Stomach (tissue), 9 donors: Measurements from ENCODE around the gene ADSS1. TPM values are rescaled to one million over a fixed set of nuclear protein-coding genes. Genes with fewer than 3 reads are reported as not detected.

Experiments used
- DNase-seq, 2 donors: peaks; one replicate each; pipeline versions ENCODE4 v3.0.0 to v3.0.0-alpha.2; 2013 to 2019
- H3K27ac ChIP-seq, 5 donors: fragments of 200-600 bp in 4 of 5; sonication (generic) in 4 of 5; one replicate each; pipeline ENCODE4 v1.5.1; 2013 to 2019; ENCODE audit warnings: mild to moderate bottlenecking in 1 of 5, moderate library complexity in 1 of 5
- H3K27me3 ChIP-seq, 3 donors: fragments of 200-600 bp; sonication (generic); one replicate each; pipeline ENCODE4 v1.5.1; 2017 to 2019; ENCODE audit warnings: mixed run types in 1 of 3
- H3K36me3 ChIP-seq, 4 donors: fragments of 200-600 bp; sonication (generic); 1 replicate in 3 of 4; 2 replicates in 1 of 4; pipeline ENCODE4 v1.5.1; 2016 to 2019
- H3K4me1 ChIP-seq, 4 donors: fragments of 200-600 bp; sonication (generic); one replicate each; pipeline ENCODE4 v1.5.1; 2016 to 2019
- H3K4me3 ChIP-seq, 4 donors: fragments of 200-600 bp; sonication (generic) in 3 of 4; one replicate each; pipeline ENCODE4 v1.5.1; 2016 to 2019; ENCODE audit warnings: mild to moderate bottlenecking in 1 of 4
- H3K9me3 ChIP-seq, 4 donors: fragments of 200-600 bp; sonication (generic); one replicate each; pipeline ENCODE4 v1.5.1; 2016 to 2019
- EP300 ChIP-seq: sonication (generic); formaldehyde crosslinking; IDR thresholded peaks from one replicate; pipeline ENCODE4 v1.6.1; 2017; ENCODE audit warnings: antibody characterized with exemption
- POLR2A ChIP-seq, 4 donors: fragments of 450-650 bp; IDR thresholded peaks; one replicate each; pipeline ENCODE4 v1.6.1; 2016; ENCODE audit warnings: antibody characterized with exemption in 4 of 4, control low read depth in 2 of 4, mild to moderate bottlenecking in 1 of 4, moderate library complexity in 1 of 4
- POLR2AphosphoS5 ChIP-seq, 3 donors: sonication (generic); formaldehyde crosslinking; IDR thresholded peaks; one replicate each; pipeline ENCODE4 v1.6.1; 2016; ENCODE audit warnings: antibody characterized with exemption in 3 of 3
- WGBS, 5 donors: extraction: QIAGEN DNeasy Blood & Tissue Kit in 3 of 5; methylation state at CpG; one replicate each; pipeline versions ENCODE4 v1.1.5 to v1.1.7; 2013 to 2018; 5-methylcytosine and 5-hydroxymethylcytosine counted together
- intact Hi-C: fragments of 100-400 bp; cut with DNase I; formaldehyde crosslinking; loops from one replicate; pipeline ENCODE4 v1.15.1; 2023; ENCODE audit warnings: low total_unique reads
- polyA plus RNA-seq, 3 donors: library from polyadenylated mRNA; stranded (reverse); fragments of 200-250 nt; gene quantifications; one replicate each; pipeline ENCODE4 v1.2.3, GENCODE V29; 2013
- total RNA-seq, 5 donors: library from RNA; depleted of rRNA; stranded (reverse); fragments of >200 nt; gene quantifications; one replicate each; pipeline versions ENCODE4 v1.1.0 to v1.2.3, GENCODE V29; 2014 to 2016
- TF ChIP-seq, protein P1 (sequence below), 7 experiments: fragments of 450-650 bp in 4 of 7; fragments of 200-600 bp in 3 of 7; sonication (generic) in 3 of 7; IDR thresholded peaks; one replicate each; pipeline ENCODE4 v1.5.1; 2016 to 2019; ENCODE audit warnings: antibody characterized with exemption in 7 of 7, control low read depth in 2 of 7, mild to moderate bottlenecking in 1 of 7
- donor health status: healthy with polysubstance abuse.
- donor health status: Bipolar disorder and iron deficiency.
- donor health status: healthy.

Gene ADSS1
- total and polyA plus RNA-seq, 8 donors: 7.0 to 59.4 (median 12.3) TPM; not detected in 1

- intact Hi-C loops: no loop called here
- TF ChIP-seq, protein P1, sequence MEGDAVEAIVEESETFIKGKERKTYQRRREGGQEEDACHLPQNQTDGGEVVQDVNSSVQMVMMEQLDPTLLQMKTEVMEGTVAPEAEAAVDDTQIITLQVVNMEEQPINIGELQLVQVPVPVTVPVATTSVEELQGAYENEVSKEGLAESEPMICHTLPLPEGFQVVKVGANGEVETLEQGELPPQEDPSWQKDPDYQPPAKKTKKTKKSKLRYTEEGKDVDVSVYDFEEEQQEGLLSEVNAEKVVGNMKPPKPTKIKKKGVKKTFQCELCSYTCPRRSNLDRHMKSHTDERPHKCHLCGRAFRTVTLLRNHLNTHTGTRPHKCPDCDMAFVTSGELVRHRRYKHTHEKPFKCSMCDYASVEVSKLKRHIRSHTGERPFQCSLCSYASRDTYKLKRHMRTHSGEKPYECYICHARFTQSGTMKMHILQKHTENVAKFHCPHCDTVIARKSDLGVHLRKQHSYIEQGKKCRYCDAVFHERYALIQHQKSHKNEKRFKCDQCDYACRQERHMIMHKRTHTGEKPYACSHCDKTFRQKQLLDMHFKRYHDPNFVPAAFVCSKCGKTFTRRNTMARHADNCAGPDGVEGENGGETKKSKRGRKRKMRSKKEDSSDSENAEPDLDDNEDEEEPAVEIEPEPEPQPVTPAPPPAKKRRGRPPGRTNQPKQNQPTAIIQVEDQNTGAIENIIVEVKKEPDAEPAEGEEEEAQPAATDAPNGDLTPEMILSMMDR (IDR thresholded peaks at IDR 0.05): no peak
- no peak for TF ChIP-seq EP300
- no peak for TF ChIP-seq POLR2AphosphoS5 (IDR thresholded peaks at IDR 0.05)
- TF ChIP-seq POLR2A (IDR thresholded peaks at IDR 0.05): no peak
- H3K27me3 ChIP-seq: no peaks in the 10 kb centered on the region
- 37 to 60% (median 52%) methylated on average over 18 to 19 of the region's 19 CpGs for WGBS, 5 donors
- peak overlapping the region in 4 of 5 donors; percentile 6 to 78 (median 58) for H3K27ac ChIP-seq
- DNase-seq: peak in 1 of 2 donors; percentile 56
- peaks cover 13 to 38% (median 30%) of the 10 kb centered on the region in 4 donors for H3K36me3 ChIP-seq
- no peaks in the 10 kb centered on the region for H3K9me3 ChIP-seq
- H3K4me1 ChIP-seq: peaks cover 59 to 84% (median 75%) of the 10 kb centered on the region in 4 donors
- H3K4me3 ChIP-seq: no peak overlapping the region
Measured at GRCh38 chr14:104697892-104698583, 26.0 kb upstream of the ADSS1 start.

DNA sequence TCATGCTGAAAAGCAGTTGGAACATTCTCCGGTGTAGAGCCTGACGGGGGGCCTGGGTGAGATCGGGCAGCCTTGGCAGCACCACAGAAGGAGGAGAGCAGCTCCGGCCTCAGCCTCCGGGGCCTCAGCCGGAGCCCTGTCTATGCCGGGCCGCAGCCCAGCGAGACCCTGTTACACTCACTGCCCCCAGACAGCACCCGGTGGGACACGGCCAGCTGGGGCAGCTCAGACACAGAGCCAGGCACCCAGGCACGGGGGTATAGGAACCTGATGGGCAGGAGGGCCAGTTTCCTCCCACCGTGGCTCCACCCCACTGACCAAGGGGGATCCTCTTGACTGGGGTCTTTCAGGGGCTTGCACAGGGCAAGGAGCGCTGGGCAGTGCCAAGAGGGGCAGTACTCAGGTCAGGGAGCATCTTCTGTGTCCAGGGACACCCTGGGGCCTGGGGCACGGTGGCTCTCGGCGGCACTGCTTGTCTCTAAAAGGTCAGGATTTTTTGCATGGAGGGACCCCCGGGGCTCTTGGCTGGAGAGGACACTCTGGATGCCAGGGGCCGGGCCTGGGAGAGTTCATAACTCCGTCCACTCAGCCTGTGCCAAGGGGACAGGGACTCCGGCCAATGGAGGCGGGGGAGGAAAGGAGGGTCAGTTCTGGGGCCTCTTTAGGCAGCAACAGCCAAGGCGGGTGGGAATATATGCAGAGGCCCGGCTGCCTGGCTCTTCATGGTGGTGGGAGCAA lies 25.2 kb upstream of the ADSS1 start:
- Histone ChIP-seq H3K9me3 (no peaks in the 10 kb centered on the region), H3K36me3 (peaks cover 21 to 46% (median 37%) of the 10 kb centered on the region in 4 donors), H3K27ac (peak overlapping the region in 4 of 5 donors; percentile 21 to 78 (median 47)), H3K4me3 (peak overlapping the region in 3 of 4 donors; percentile 2 to 13 (median 3)), H3K4me1 (peaks cover 51 to 76% (median 67%) of the 10 kb centered on the region in 4 donors), H3K27me3 (no peaks in the 10 kb centered on the region)
- peak in 1 of 2 donors; percentile 70 for DNase-seq
- WGBS, 5 donors: 62 to 75% (median 72%) methylated on average over 20 to 24 of the region's 24 CpGs
- intact Hi-C loops: no loop called here
- TF ChIP-seq POLR2A (IDR thresholded peaks at IDR 0.05): no peak
- TF ChIP-seq, protein P1 (IDR thresholded peaks at IDR 0.05): no peak

DNA sequence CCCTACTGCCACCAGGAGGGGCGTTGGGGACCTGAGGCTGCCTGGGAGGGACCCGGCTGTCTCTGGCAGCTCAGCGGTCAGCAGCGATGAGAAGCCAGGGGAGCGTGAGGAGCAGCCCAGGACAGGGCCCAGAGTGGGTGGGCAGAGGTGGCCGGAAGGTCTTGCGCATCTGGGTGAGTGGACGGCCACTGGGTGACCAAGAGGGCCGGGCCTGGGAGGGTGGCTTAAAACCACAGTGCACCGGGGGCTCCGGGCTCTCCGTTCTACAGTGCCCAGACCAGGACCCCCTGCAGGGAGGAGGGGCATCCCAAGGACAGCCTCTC lies 24.6 kb upstream of the ADSS1 start:
- Histone ChIP-seq H3K4me3 (peak overlapping the region in 3 of 4 donors; percentile 2 to 13 (median 3)), H3K9me3 (no peaks in the 10 kb centered on the region), H3K4me1 (peaks cover 46 to 71% (median 61%) of the 10 kb centered on the region in 4 donors), H3K36me3 (peaks cover 26 to 51% (median 42%) of the 10 kb centered on the region in 4 donors), H3K27ac (peak overlapping the region in 4 of 5 donors; percentile 21 to 78 (median 47)), H3K27me3 (no peaks in the 10 kb centered on the region)
- no peak for DNase-seq
- 73 to 89% (median 86%) methylated on average over 7 to 12 of the region's 12 CpGs for WGBS, 5 donors
- intact Hi-C loops: no loop called here
- TF ChIP-seq, protein P1 (IDR thresholded peaks at IDR 0.05): no peak
- TF ChIP-seq EP300 (no peak), POLR2A (IDR thresholded peaks at IDR 0.05) (no peak), POLR2AphosphoS5 (IDR thresholded peaks at IDR 0.05) (no peak)

GRCh38 chr14:104700225-104700651 lies 23.8 kb upstream of the ADSS1 start:
- Histone ChIP-seq H3K36me3 (peaks cover 29 to 60% (median 51%) of the 10 kb centered on the region in 4 donors), H3K9me3 (no peaks in the 10 kb centered on the region), H3K27me3 (no peaks in the 10 kb centered on the region), H3K4me1 (peaks cover 37 to 62% (median 53%) of the 10 kb centered on the region in 4 donors), H3K4me3 (peak overlapping the region in 1 of 4 donors; percentile 13), H3K27ac (peak overlapping the region in 3 of 5 donors; percentile 14 to 42 (median 24))
- no peak for DNase-seq
- 55 to 75% (median 74%) methylated on average over 7 to 14 of the region's 14 CpGs for WGBS, 5 donors
- TF ChIP-seq, protein P1 (IDR thresholded peaks at IDR 0.05): no peak
- TF ChIP-seq POLR2A (IDR thresholded peaks at IDR 0.05): no peak
- TF ChIP-seq EP300: no peak
- no peak for TF ChIP-seq POLR2AphosphoS5 (IDR thresholded peaks at IDR 0.05)
- intact Hi-C loops: no loop called here
